D341Med (cell line): ENCODE data around the gene HAGHL.

Source experiments
- DNase-seq: peaks from one replicate; pipeline ENCODE4 v3.0.0; 2012; ENCODE audit warnings: low spot score

HAGHL gene

GRCh38 chr16:759110-759910, 32.4 kb downstream of the HAGHL start:
- no peak for DNase-seq

GRCh38 chr16:760065-760464, 33.2 kb downstream of the HAGHL start:
- no peak for DNase-seq

- no peak for DNase-seq
These were observed 33.8 kb downstream of the HAGHL start, which contains the start of gene MSLN for GRCh38 chr16:760545-761343. Gene MSLN, plus strand, starts transcription at chr16:760734. Its CDS starts 1,947 bp downstream, at chr16:762681.

- DNase-seq: no peak
These were observed 35.0 kb downstream of the HAGHL start for GRCh38 chr16:761625-762513.

- DNase-seq: no peak
These were observed 35.8 kb downstream of the HAGHL start for GRCh38 chr16:762595-763268.

- no peak for DNase-seq
These were observed 36.7 kb downstream of the HAGHL start for GRCh38 chr16:763369-764183.

- no peak for DNase-seq
These were observed 37.4 kb downstream of the HAGHL start for GRCh38 chr16:764184-764750.

GRCh38 chr16:764848-765487, 38.1 kb downstream of the HAGHL start:
- DNase-seq: no peak

- no peak for DNase-seq
These were observed 38.6 kb downstream of the HAGHL start for GRCh38 chr16:765488-765865.

- no peak for DNase-seq
These were observed 39.3 kb downstream of the HAGHL start for GRCh38 chr16:766008-766819.

- no peak for DNase-seq
These were observed 40.1 kb downstream of the HAGHL start for GRCh38 chr16:766820-767640.

- no peak for DNase-seq
These were observed 40.9 kb downstream of the HAGHL start for GRCh38 chr16:767743-768235.

GRCh38 chr16:768428-768827, 41.5 kb downstream of the HAGHL start:
- no peak for DNase-seq

- no peak for DNase-seq
These were observed 42.4 kb downstream of the HAGHL start for GRCh38 chr16:769184-769784.

- no peak for DNase-seq
These were observed 43.0 kb downstream of the HAGHL start for GRCh38 chr16:769934-770333.

- DNase-seq: no peak
These were observed 43.5 kb downstream of the HAGHL start for GRCh38 chr16:770411-770810.

- no peak for DNase-seq
These were observed 46.1 kb downstream of the HAGHL start for GRCh38 chr16:772959-773358.
